ENCODE results near the gene PCDHGA4.
"Not testable (repeated sequence)": the region's sequence is repeated elsewhere in the genome, so short reads cannot be mapped to it uniquely, and the experiment has no call there.

- not testable (repeated sequence) for TF ChIP-seq CTCF, POLR2A, POLR2AphosphoS5 (IDR thresholded peaks at IDR 0.05)
Observed at GRCh38 chr5:141346017-141346416, 8.8 kb upstream of the PCDHGA4 start.
